ENCODE results near the gene PRPS1. TPM values are rescaled to one million over a fixed set of nuclear protein-coding genes. Genes with fewer than 3 reads are reported as not detected.

PRPS1 gene
- polyA plus RNA-seq, 1 donor (not counting 4 experiments of a cell fraction or from before 2014, with no cell fraction given) = 48.4 TPM

- H3K27ac ChIP-seq (ENCODE audit: control insufficient read depth, insufficient read depth, low read length) = no peak overlapping the region
- H3K9me3 ChIP-seq (ENCODE audit: control insufficient read depth, low read depth, low read length) = peaks cover 4% of the 10 kb centered on the region
- peaks cover 1% of the 10 kb centered on the region for H3K27me3 ChIP-seq (ENCODE audit: control insufficient read depth, extremely low read depth, insufficient read depth, low read length)
- no peaks in the 10 kb centered on the region for H3K36me3 ChIP-seq (ENCODE audit: control insufficient read depth in 2 of 2, extremely low read depth in 1 of 2, insufficient read depth in 2 of 2, low read length in 2 of 2)
- H4K20me1 ChIP-seq (ENCODE audit: control insufficient read depth, extremely low read depth, insufficient read depth, low read length) = no peaks in the 10 kb centered on the region
- H3K4me1 ChIP-seq (ENCODE audit: control insufficient read depth, extremely low read depth, insufficient read depth, low read length) = no peaks in the 10 kb centered on the region
- H3K9me1 ChIP-seq (ENCODE audit: control insufficient read depth, extremely low read depth, insufficient read depth, low read length) = no peaks in the 10 kb centered on the region
- H2AFZ ChIP-seq (ENCODE audit: control insufficient read depth, low read length) = no peak overlapping the region
- dilution Hi-C loops (cut with MboI; ENCODE audit: extremely low pct_ligation_motif_present, low sequenced_read_pairs) = no loop called here
- H3K79me2 ChIP-seq (ENCODE audit: control insufficient read depth, insufficient read depth, low read length) = no peaks in the 10 kb centered on the region
- TF ChIP-seq EZH2 (IDR thresholded peaks at IDR 0.05; ENCODE audit: low read length) = no peak
- TF ChIP-seq, protein P1, sequence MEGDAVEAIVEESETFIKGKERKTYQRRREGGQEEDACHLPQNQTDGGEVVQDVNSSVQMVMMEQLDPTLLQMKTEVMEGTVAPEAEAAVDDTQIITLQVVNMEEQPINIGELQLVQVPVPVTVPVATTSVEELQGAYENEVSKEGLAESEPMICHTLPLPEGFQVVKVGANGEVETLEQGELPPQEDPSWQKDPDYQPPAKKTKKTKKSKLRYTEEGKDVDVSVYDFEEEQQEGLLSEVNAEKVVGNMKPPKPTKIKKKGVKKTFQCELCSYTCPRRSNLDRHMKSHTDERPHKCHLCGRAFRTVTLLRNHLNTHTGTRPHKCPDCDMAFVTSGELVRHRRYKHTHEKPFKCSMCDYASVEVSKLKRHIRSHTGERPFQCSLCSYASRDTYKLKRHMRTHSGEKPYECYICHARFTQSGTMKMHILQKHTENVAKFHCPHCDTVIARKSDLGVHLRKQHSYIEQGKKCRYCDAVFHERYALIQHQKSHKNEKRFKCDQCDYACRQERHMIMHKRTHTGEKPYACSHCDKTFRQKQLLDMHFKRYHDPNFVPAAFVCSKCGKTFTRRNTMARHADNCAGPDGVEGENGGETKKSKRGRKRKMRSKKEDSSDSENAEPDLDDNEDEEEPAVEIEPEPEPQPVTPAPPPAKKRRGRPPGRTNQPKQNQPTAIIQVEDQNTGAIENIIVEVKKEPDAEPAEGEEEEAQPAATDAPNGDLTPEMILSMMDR (optimal IDR thresholded peaks at IDR 0.05 in 1 of 3, IDR thresholded peaks at IDR 0.05 in 1 of 3, conservative IDR thresholded peaks at IDR 0.05 in 1 of 3; ENCODE audit: extremely low read depth in 1 of 3, insufficient read depth in 2 of 3, low read length in 3 of 3) = no peak
- no peak overlapping the region for H3K9ac ChIP-seq (ENCODE audit: control insufficient read depth, extremely low read depth, insufficient read depth, low read length)
- no peak overlapping the region for H3K4me2 ChIP-seq (ENCODE audit: control insufficient read depth, extremely low read depth, insufficient read depth, low read depth, low read length)
- no peak overlapping the region for H3K4me3 ChIP-seq (ENCODE audit: control insufficient read depth in 2 of 3, extremely low read depth in 1 of 3, insufficient read depth in 2 of 3, low read depth in 1 of 3, low read length in 3 of 3)
- DNase-seq (ENCODE audit: low read depth, low spot score) (no peak), FAIRE-seq (no peak)
Observed at GRCh38 chrX:107597791-107598190, 30.5 kb upstream of the PRPS1 start.

- no peak for DNase-seq (ENCODE audit: low read depth, low spot score)
- Histone ChIP-seq H3K9me3 (ENCODE audit: control insufficient read depth, low read depth, low read length) (peaks cover 4% of the 10 kb centered on the region), H4K20me1 (ENCODE audit: control insufficient read depth, extremely low read depth, insufficient read depth, low read length) (no peaks in the 10 kb centered on the region), H3K27ac (ENCODE audit: control insufficient read depth, insufficient read depth, low read length) (no peak overlapping the region), H3K79me2 (ENCODE audit: control insufficient read depth, insufficient read depth, low read length) (no peaks in the 10 kb centered on the region), H3K4me2 (ENCODE audit: control insufficient read depth, extremely low read depth, insufficient read depth, low read depth, low read length) (no peak overlapping the region), H2AFZ (ENCODE audit: control insufficient read depth, low read length) (no peak overlapping the region), H3K9ac (ENCODE audit: control insufficient read depth, extremely low read depth, insufficient read depth, low read length) (no peak overlapping the region), H3K4me3 (ENCODE audit: control insufficient read depth in 2 of 3, extremely low read depth in 1 of 3, insufficient read depth in 2 of 3, low read depth in 1 of 3, low read length in 3 of 3) (no peak overlapping the region), H3K27me3 (ENCODE audit: control insufficient read depth, extremely low read depth, insufficient read depth, low read length) (peaks cover 3% of the 10 kb centered on the region), H3K36me3 (ENCODE audit: control insufficient read depth in 2 of 2, extremely low read depth in 1 of 2, insufficient read depth in 2 of 2, low read length in 2 of 2) (no peaks in the 10 kb centered on the region), H3K9me1 (ENCODE audit: control insufficient read depth, extremely low read depth, insufficient read depth, low read length) (no peaks in the 10 kb centered on the region), H3K4me1 (ENCODE audit: control insufficient read depth, extremely low read depth, insufficient read depth, low read length) (no peaks in the 10 kb centered on the region)
- dilution Hi-C loops (cut with MboI; ENCODE audit: extremely low pct_ligation_motif_present, low sequenced_read_pairs) = no loop called here
- no peak for FAIRE-seq
- TF ChIP-seq EZH2 (IDR thresholded peaks at IDR 0.05; ENCODE audit: low read length) = no peak
- TF ChIP-seq, protein P1 (optimal IDR thresholded peaks at IDR 0.05 in 1 of 3, IDR thresholded peaks at IDR 0.05 in 1 of 3, conservative IDR thresholded peaks at IDR 0.05 in 1 of 3; ENCODE audit: extremely low read depth in 1 of 3, insufficient read depth in 2 of 3, low read length in 3 of 3) = no peak
Observed at GRCh38 chrX:107599450-107599861, 28.9 kb upstream of the PRPS1 start.
